ENCODE measurements around the gene ADCY3. TPM values are rescaled to one million over a fixed set of nuclear protein-coding genes. Genes with fewer than 3 reads are reported as not detected.

Gene ADCY3
- total RNA-seq, 1 experiment from 2014 or later: 39.5 TPM

DNA sequence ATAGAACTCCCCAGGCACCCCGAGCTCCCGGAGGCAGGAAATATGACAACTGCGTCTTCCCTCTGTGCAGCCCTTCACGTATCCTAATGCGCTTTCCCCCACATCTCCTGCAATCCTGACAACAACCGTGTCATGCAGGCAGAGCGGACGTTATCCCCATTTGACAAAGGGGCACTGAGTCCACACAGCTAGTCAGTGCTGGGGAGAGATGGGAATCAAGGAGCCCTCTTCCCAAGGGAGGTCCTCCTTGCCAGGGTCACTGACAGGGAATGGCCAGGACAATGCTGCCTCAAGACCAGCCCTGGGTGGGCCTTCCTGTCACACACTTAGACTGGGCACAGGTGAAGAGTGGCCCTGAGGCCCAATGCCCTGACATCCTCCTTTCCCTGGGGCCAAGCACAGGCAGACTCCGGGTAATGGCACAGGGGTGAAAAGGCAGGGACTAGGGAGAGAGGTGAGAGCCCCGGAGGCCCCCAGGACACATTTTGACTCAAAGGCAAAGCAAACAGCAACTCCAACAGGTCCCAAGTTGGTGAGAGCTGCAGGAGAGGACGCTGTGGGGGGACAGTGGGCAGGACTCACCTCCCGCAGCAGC is 2.2 kb downstream of the ADCY3 start:
- Histone ChIP-seq H2AK5ac (ENCODE audit: insufficient read length, low read length) (no peak overlapping the region), H4K8ac (replicated peaks; ENCODE audit: insufficient read length, low read depth, low read length) (no peak overlapping the region), H3K79me2 (ENCODE audit: insufficient read depth, low read length) (peaks cover 2% of the 10 kb centered on the region; the same call in 1 of the 2 replicates), H2BK15ac (ENCODE audit: low read depth, low read length) (no peak overlapping the region), H3T11ph (ENCODE audit: low read length) (no peak overlapping the region), H3K4ac (ENCODE audit: low read depth, low read length) (no peak overlapping the region), H4K20me1 (ENCODE audit: control insufficient read depth, insufficient read depth, insufficient read length) (no peaks in the 10 kb centered on the region), H2BK12ac (ENCODE audit: insufficient read length, low read depth, low read length) (no peak overlapping the region), H4K91ac (ENCODE audit: insufficient read length, low read depth, low read length) (no peak overlapping the region), H3K27me3 (ENCODE audit: insufficient read depth, low read length) (no peaks in the 10 kb centered on the region), H3K4me1 (ENCODE audit: insufficient read depth, low read length) (no peaks in the 10 kb centered on the region), H3K18ac (ENCODE audit: insufficient read length, low read depth, low read length) (no peak overlapping the region), H3K4me2 (ENCODE audit: insufficient read depth, insufficient read length, low read length) (no peak overlapping the region), H2BK20ac (ENCODE audit: low read depth, low read length, poor library complexity, severe bottlenecking) (no peak overlapping the region), H3K23ac (ENCODE audit: insufficient read length, low read depth, low read length) (no peak overlapping the region), H2BK120ac (ENCODE audit: low read depth, low read length, poor library complexity, severe bottlenecking) (no peak overlapping the region), H3K23me2 (ENCODE audit: insufficient read length, low read depth, low read length, poor library complexity, severe bottlenecking) (no peaks in the 10 kb centered on the region), H2AFZ (ENCODE audit: low read length) (no peak overlapping the region), H2BK5ac (ENCODE audit: insufficient read length, low read length) (no peak overlapping the region), H3K27ac (ENCODE audit: insufficient read length, low read depth, low read length) (no peak overlapping the region), H3K9ac (ENCODE audit: extremely low read depth, insufficient read length, low read length) (no peak overlapping the region), H3K56ac (ENCODE audit: insufficient read length, low read depth, low read length) (no peak overlapping the region), H4K5ac (ENCODE audit: insufficient read length, low read depth, low read length) (no peak overlapping the region), H3K14ac (ENCODE audit: insufficient read depth, low read length) (no peak overlapping the region), H3K79me1 (ENCODE audit: insufficient read depth, low read depth, low read length, poor library complexity, severe bottlenecking) (no peaks in the 10 kb centered on the region), H3K9me3 (ENCODE audit: control insufficient read depth, low read depth, low read length) (no peaks in the 10 kb centered on the region)
- WGBS (ENCODE audit: extremely low coverage, insufficient read length, low lambda C conversion rate): no CpG with 5 or more reads among the region's 12 CpGs
- Mint-ChIP-seq H3K9me3 (no peaks in the 10 kb centered on the region), H3K27ac (no peak overlapping the region), H3K27me3 (ENCODE audit: low read depth) (peaks cover 8% of the 10 kb centered on the region), H3K36me3 (ENCODE audit: insufficient read depth in 1 of 3, low read depth in 3 of 3) (peaks cover 5 to 18% (median 14%) of the 10 kb centered on the region in 3 experiments; a peak in 6 of 7 replicates), H3K4me3 (peak overlapping the region; percentile 80), H3K4me1 (peaks cover 16 to 21% of the 10 kb centered on the region in 2 experiments)
- no peak for DNase-seq
- TF ChIP-seq, protein P1, sequence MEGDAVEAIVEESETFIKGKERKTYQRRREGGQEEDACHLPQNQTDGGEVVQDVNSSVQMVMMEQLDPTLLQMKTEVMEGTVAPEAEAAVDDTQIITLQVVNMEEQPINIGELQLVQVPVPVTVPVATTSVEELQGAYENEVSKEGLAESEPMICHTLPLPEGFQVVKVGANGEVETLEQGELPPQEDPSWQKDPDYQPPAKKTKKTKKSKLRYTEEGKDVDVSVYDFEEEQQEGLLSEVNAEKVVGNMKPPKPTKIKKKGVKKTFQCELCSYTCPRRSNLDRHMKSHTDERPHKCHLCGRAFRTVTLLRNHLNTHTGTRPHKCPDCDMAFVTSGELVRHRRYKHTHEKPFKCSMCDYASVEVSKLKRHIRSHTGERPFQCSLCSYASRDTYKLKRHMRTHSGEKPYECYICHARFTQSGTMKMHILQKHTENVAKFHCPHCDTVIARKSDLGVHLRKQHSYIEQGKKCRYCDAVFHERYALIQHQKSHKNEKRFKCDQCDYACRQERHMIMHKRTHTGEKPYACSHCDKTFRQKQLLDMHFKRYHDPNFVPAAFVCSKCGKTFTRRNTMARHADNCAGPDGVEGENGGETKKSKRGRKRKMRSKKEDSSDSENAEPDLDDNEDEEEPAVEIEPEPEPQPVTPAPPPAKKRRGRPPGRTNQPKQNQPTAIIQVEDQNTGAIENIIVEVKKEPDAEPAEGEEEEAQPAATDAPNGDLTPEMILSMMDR (conservative IDR thresholded peaks at IDR 0.05): no peak

All from H9 (cell line).